HepG2 (cell line): Measurements from ENCODE around the gene CAMSAP3. TPM values are rescaled to one million over a fixed set of nuclear protein-coding genes. Genes with fewer than 3 reads are reported as not detected.

Experiments used
- ATAC-seq: fragments of 200-7000 bp; cut with Tn5 transposase; 3 replicates; pipeline ENCODE4 v1.9.1; 2020; ENCODE audit warnings: mild to moderate bottlenecking, moderate library complexity
- BruUV-seq: library from RNA; stranded (reverse); fragments of 400-500 nt; replicated peaks from 2 replicates; lab custom pipeline; 2021; lab: Mats Ljungman, UMichigan
- CTCF ChIA-PET: fragments of 300-600 bp; formaldehyde crosslinking; extraction: SDS; loops from one replicate; lab custom pipeline; 2021; ENCODE audit warnings: low total read pairs, inconsistent platforms, low intra/inter-chr PET ratio; lab: Yijun Ruan, JAX
- POLR2A ChIA-PET: fragments of 350-600 bp; sonication (Branson Sonifier 250); formaldehyde crosslinking; loops from one replicate; lab custom pipeline; 2020; ENCODE audit warnings: antibody characterized with exemption, inconsistent platforms; lab: Yijun Ruan, JAX
- DNase-seq: peaks from one replicate; pipeline ENCODE4 v3.0.0-alpha.2; 2015; ENCODE audit warnings: low spot score
- FAIRE-seq: peaks from 3 replicates; lab custom pipeline; 2011; peaks lifted over from hg19 to GRCh38; lab: Jason Lieb, UNC
- H2AFZ ChIP-seq: one replicate; pipeline ENCODE4 v1.6.1; 2011; ENCODE audit warnings: low read length, inconsistent platforms
- H3K27ac ChIP-seq: fragments of 300-600 bp; 3 replicates; pipeline ENCODE4 v1.8.0; 2011; ENCODE audit warnings: mixed run types, mild to moderate bottlenecking, mixed read lengths, low read length, inconsistent platforms; ENCODE audit not compliant: insufficient read depth; ENCODE audit errors: extremely low read length
- H3K27me3 ChIP-seq, 2 experiments: fragments of 200-600 bp in 1 of 2; 2 replicates in 1 of 2; 3 replicates in 1 of 2; pipeline versions ENCODE4 v1.6.0 to v1.8.0; 2011; ENCODE audit warnings: low read length in 2 of 2, mild to moderate bottlenecking in 2 of 2, moderate library complexity in 2 of 2, inconsistent platforms in 1 of 2; ENCODE audit not compliant: insufficient read depth in 2 of 2, control insufficient read depth in 1 of 2
- H3K36me3 ChIP-seq, 2 experiments: fragments of 200-600 bp in 1 of 2; replicated peaks in 1 of 2; 2 replicates in 1 of 2; 3 replicates in 1 of 2; pipeline versions ENCODE4 v1.5.1 to v1.8.0; 2011; ENCODE audit warnings: low read length in 2 of 2, inconsistent platforms in 1 of 2; ENCODE audit not compliant: insufficient read depth in 2 of 2, control insufficient read depth in 1 of 2
- H3K4me1 ChIP-seq: 2 replicates; pipeline ENCODE4 v1.5.1; 2012; ENCODE audit warnings: low read length, inconsistent platforms; ENCODE audit not compliant: insufficient read depth
- H3K4me2 ChIP-seq: 2 replicates; pipeline ENCODE4 v1.6.0; 2011; ENCODE audit warnings: low read depth, low read length, inconsistent platforms
- H3K4me3 ChIP-seq, 3 experiments: fragments of 200-600 bp in 1 of 3; sonication (generic), shearing (Covaris generic) in 1 of 3; replicated peaks in 1 of 3; 2 replicates each; pipeline ENCODE4 v1.5.1; 2011 to 2016; ENCODE audit warnings: low read length in 3 of 3, inconsistent platforms in 2 of 3, low read depth in 2 of 3, mild to moderate bottlenecking in 2 of 3, control low read depth in 1 of 3, mixed read lengths in 1 of 3; ENCODE audit not compliant: insufficient read depth in 1 of 3
- H3K79me2 ChIP-seq: one replicate; pipeline ENCODE4 v1.6.1; 2011; ENCODE audit warnings: low read length, inconsistent platforms; ENCODE audit not compliant: insufficient read depth
- H3K9ac ChIP-seq: 2 replicates; pipeline ENCODE4 v1.6.0; 2011; ENCODE audit warnings: mild to moderate bottlenecking, low read depth, low read length, inconsistent platforms; ENCODE audit not compliant: insufficient read depth
- H3K9me3 ChIP-seq: 2 replicates; pipeline ENCODE4 v1.5.1; 2012; ENCODE audit warnings: mild to moderate bottlenecking, low read length
- H4K20me1 ChIP-seq: 2 replicates; pipeline ENCODE4 v1.6.0; 2011; ENCODE audit warnings: inconsistent platforms, mild to moderate bottlenecking, low read length, moderate library complexity; ENCODE audit not compliant: insufficient read depth
- AGO2 ChIP-seq: fragments of 200-400 bp; formaldehyde crosslinking; optimal IDR thresholded peaks from 2 replicates; pipeline ENCODE3; 2017; ENCODE audit warnings: mild to moderate bottlenecking, low read depth, low read length, moderate library complexity
- CCAR2 ChIP-seq: fragments of 200-400 bp; formaldehyde crosslinking; optimal IDR thresholded peaks from 2 replicates; pipeline ENCODE3; 2018; ENCODE audit warnings: low read depth, mild to moderate bottlenecking, low read length, moderate library complexity
- FOXK1 ChIP-seq: sonication (generic); formaldehyde crosslinking; IDR thresholded peaks from 2 replicates; pipeline ENCODE4 v1.4.0; 2020; ENCODE audit warnings: low read depth, missing genetic modification reagents, borderline replicate concordance
- KLF16 ChIP-seq, 2 experiments: sonication (generic) in 1 of 2; formaldehyde crosslinking in 1 of 2; IDR thresholded peaks; 2 replicates each; pipeline versions ENCODE4 v1.6.1 to v1.8.0; 2016 to 2023; ENCODE audit warnings: missing genetic modification reagents in 2 of 2, missing compliant biosample characterization in 1 of 2
- RBFOX2 ChIP-seq: fragments of 200-400 bp; formaldehyde crosslinking; IDR thresholded peaks from 2 replicates; pipeline ENCODE4 v1.6.1; 2017; ENCODE audit warnings: low read depth, mild to moderate bottlenecking, low read length
- YEATS2 ChIP-seq: sonication (generic); formaldehyde crosslinking; IDR thresholded peaks from 2 replicates; pipeline ENCODE4 v1.4.0; 2020; ENCODE audit warnings: missing genetic modification reagents, borderline replicate concordance
- ZNF543 ChIP-seq: sonication (generic); formaldehyde crosslinking; IDR thresholded peaks from 2 replicates; pipeline ENCODE4 v1.4.0; 2020; ENCODE audit warnings: mild to moderate bottlenecking, missing genetic modification reagents
- WGBS: methylation state at CpG from one replicate; pipeline ENCODE4 v1.1.6; 2017; ENCODE audit warnings: low lambda C conversion rate; 5-methylcytosine and 5-hydroxymethylcytosine counted together
- in situ Hi-C: cut with HindIII; loops from 2 replicates; pipeline ENCODE4 v1.10.0; 2017; ENCODE audit warnings: low pct_unique_long_range_greater_than_20kb; ENCODE audit not compliant: extremely low pct_ligation_motif_present
- intact Hi-C: fragments of 100-400 bp; cut with micrococcal nuclease; formaldehyde crosslinking; loops from one replicate; pipeline ENCODE4 v1.10.0; 2022; ENCODE audit not compliant: unreplicated experiment
- polyA plus RNA-seq, 8 experiments: library from polyadenylated mRNA; depleted of rRNA in 3 of 8; stranded (reverse) in 7 of 8; unstranded in 1 of 8; fragments of >200 nt; fragmentation: Illumina TruSeq in 4 of 8; extraction: Trizol in 4 of 8; gene quantifications; 2 replicates each; pipeline versions ENCODE4 v1.2.1 to v1.2.3, GENCODE V29; 2011 to 2016; ENCODE audit warnings: low read depth in 4 of 8, missing spikeins in 1 of 8, mixed read lengths in 1 of 8; ENCODE audit not compliant: insufficient read depth in 1 of 8
- total RNA-seq, 5 experiments: library from RNA; depleted of rRNA; stranded (reverse); fragments of >200 nt; fragmentation: Illumina TruSeq; extraction: Trizol; gene quantifications; 2 replicates each; pipeline ENCODE4 v1.2.3, GENCODE V29; 2016; ENCODE audit warnings: low read depth in 1 of 5
- TF ChIP-seq, protein P1 (sequence below): sonication (generic); formaldehyde crosslinking; IDR thresholded peaks from 2 replicates; pipeline ENCODE4 v1.4.0; 2020; ENCODE audit warnings: missing genetic modification reagents
- TF ChIP-seq, protein P2 (sequence below): sonication (generic); formaldehyde crosslinking; IDR thresholded peaks from 2 replicates; pipeline ENCODE4 v1.8.0; 2022; ENCODE audit warnings: mild to moderate bottlenecking, missing genetic modification reagents, borderline replicate concordance
- TF ChIP-seq, protein P3 (sequence below): IDR thresholded peaks from 2 replicates; pipeline ENCODE4 v1.6.1; 2012; ENCODE audit warnings: inconsistent platforms

Gene CAMSAP3
- total and polyA plus RNA-seq, 2 of the 13 experiments (the other 11 are each of a cell fraction or from before 2014, with no cell fraction given): 10.8 to 11.8 TPM

GRCh38 chr19:7605490-7606222, 10.0 kb downstream of the CAMSAP3 start:
- TF ChIP-seq, protein P1, sequence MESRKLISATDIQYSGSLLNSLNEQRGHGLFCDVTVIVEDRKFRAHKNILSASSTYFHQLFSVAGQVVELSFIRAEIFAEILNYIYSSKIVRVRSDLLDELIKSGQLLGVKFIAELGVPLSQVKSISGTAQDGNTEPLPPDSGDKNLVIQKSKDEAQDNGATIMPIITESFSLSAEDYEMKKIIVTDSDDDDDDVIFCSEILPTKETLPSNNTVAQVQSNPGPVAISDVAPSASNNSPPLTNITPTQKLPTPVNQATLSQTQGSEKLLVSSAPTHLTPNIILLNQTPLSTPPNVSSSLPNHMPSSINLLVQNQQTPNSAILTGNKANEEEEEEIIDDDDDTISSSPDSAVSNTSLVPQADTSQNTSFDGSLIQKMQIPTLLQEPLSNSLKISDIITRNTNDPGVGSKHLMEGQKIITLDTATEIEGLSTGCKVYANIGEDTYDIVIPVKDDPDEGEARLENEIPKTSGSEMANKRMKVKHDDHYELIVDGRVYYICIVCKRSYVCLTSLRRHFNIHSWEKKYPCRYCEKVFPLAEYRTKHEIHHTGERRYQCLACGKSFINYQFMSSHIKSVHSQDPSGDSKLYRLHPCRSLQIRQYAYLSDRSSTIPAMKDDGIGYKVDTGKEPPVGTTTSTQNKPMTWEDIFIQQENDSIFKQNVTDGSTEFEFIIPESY (CRISPR knock-in tag): peak; percentile 67; the same call in 1 of the 2 replicates
- TF ChIP-seq ZNF543 (CRISPR knock-in tag) (no peak), CCAR2 (no peak)
- WGBS: 92% methylated on average over 14 of the region's 14 CpGs
- intact Hi-C loops: no loop called here
- ATAC-seq (peak; percentile 70), FAIRE-seq (no peak), DNase-seq (peak; percentile 57)
- Histone ChIP-seq H3K79me2 (peaks cover 36% of the 10 kb centered on the region), H3K4me3 (no peak overlapping the region), H2AFZ (no peak overlapping the region), H3K9ac (no peak overlapping the region), H3K4me2 (no peak overlapping the region), H3K27ac (no peak overlapping the region), H3K27me3 (no peaks in the 10 kb centered on the region), H3K36me3 (peaks cover 33 to 58% of the 10 kb centered on the region in 2 experiments), H3K9me3 (no peaks in the 10 kb centered on the region), H4K20me1 (peaks cover 41% of the 10 kb centered on the region), H3K4me1 (no peaks in the 10 kb centered on the region; the same call in 1 of the 2 replicates)
- POLR2A ChIA-PET: interaction anchor here (1.4 to 1.9 kb wide), 2 partner anchors 10 to 24 kb away, joined by 8 to 21 read pairs; partner anchors contain the start of genes CAMSAP3, PET100 and XAB2
- in situ Hi-C loops: no loop called here
- CTCF ChIA-PET: no interaction called here
- BruUV-seq: no TSS peak

DNA sequence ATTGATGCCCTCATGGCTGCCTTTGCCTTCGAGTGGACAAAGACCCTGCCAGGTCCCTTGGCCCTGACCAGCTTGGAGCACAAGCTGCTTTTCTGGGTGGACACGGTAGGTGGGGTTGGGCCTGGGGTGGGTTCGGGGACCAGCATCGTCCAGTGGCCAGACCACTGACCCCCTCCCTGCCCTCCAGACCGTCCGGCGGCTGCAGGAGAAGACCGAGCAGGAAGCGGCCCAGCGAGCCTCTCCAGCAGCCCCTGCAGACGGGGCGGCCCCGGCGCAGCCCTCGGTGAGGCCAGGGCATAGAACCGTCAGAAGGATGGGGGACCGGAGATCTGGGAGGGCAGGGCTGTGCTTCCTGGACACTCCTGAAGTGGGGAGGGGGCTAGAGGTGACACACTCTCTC, 10.6 kb downstream of the CAMSAP3 start:
- WGBS: 95% methylated on average over 17 of the region's 17 CpGs
- no peak overlapping the region for H2AFZ ChIP-seq
- no peak overlapping the region for H3K27ac ChIP-seq
- peaks cover 38 to 61% of the 10 kb centered on the region in 2 experiments for H3K36me3 ChIP-seq
- H3K4me2 ChIP-seq: no peak overlapping the region
- CTCF ChIA-PET: no interaction called here
- H3K27me3 ChIP-seq: no peaks in the 10 kb centered on the region
- ATAC-seq: no peak
- intact Hi-C loops (no loop called here), in situ Hi-C loops (no loop called here)
- peaks cover 30% of the 10 kb centered on the region for H3K79me2 ChIP-seq
- POLR2A ChIA-PET: interaction anchor here (1.4 to 1.9 kb wide), 2 partner anchors 10 to 24 kb away, joined by 8 to 21 read pairs; partner anchors contain the start of genes CAMSAP3, PET100 and XAB2
- FAIRE-seq: no peak
- no TSS peak for BruUV-seq
- no peaks in the 10 kb centered on the region; the same call in 1 of the 2 replicates for H3K4me1 ChIP-seq
- no peak for TF ChIP-seq ZNF543 (CRISPR knock-in tag)
- TF ChIP-seq KLF16 (CRISPR knock-in tag; IDR thresholded peaks at IDR 0.05): no peak
- peak; percentile 69 for TF ChIP-seq AGO2
- TF ChIP-seq, protein P2, sequence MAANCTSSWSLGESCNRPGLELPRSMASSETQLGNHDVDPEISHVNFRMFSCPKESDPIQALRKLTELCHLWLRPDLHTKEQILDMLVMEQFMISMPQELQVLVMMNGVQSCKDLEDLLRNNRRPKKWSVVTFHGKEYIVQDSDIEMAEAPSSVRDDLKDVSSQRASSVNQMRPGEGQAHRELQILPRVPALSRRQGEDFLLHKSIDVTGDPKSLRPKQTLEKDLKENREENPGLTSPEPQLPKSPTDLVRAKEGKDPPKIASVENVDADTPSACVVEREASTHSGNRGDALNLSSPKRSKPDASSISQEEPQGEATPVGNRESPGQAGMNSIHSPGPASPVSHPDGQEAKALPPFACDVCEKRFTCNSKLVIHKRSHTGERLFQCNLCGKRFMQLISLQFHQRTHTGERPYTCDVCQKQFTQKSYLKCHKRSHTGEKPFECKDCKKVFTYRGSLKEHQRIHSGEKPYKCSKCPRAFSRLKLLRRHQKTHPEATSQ (CRISPR knock-in tag): no peak
- TF ChIP-seq YEATS2 (CRISPR knock-in tag): no peak
- peak; percentile 47; the same call in 1 of the 2 replicates for TF ChIP-seq RBFOX2
- TF ChIP-seq, protein P3, sequence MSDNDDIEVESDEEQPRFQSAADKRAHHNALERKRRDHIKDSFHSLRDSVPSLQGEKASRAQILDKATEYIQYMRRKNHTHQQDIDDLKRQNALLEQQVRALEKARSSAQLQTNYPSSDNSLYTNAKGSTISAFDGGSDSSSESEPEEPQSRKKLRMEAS: no peak
- no peak for TF ChIP-seq FOXK1 (CRISPR knock-in tag)
- peaks cover 35% of the 10 kb centered on the region for H4K20me1 ChIP-seq
- no peak overlapping the region for H3K9ac ChIP-seq
- no peak overlapping the region for H3K4me3 ChIP-seq
- no peaks in the 10 kb centered on the region for H3K9me3 ChIP-seq
- no peak for DNase-seq
